Measurements from ENCODE around the gene KIAA2012.

Gene KIAA2012

GRCh38 chr2:202142540-202142939 lies 69.5 kb downstream of the KIAA2012 start:
- Histone ChIP-seq H3K79me2 (no peaks in the 10 kb centered on the region), H3K9me3 (ENCODE audit: control insufficient read depth, low read length) (no peaks in the 10 kb centered on the region), H3K27ac (no peak overlapping the region), H3K36me3 (ENCODE audit: control insufficient read depth, insufficient read depth, low read length) (no peaks in the 10 kb centered on the region), H3K4me3 (ENCODE audit: low read depth, low read length) (no peak overlapping the region), H3K4me1 (no peaks in the 10 kb centered on the region), H3K27me3 (ENCODE audit: control insufficient read depth, insufficient read depth, low read length) (no peaks in the 10 kb centered on the region), H3K9ac (no peak overlapping the region), H3K4me2 (ENCODE audit: low read length) (no peak overlapping the region), H2AFZ (no peak overlapping the region)
- TF ChIP-seq CTCF (IDR thresholded peaks at IDR 0.05): no peak

- Histone ChIP-seq H3K27ac (no peak overlapping the region), H3K4me3 (ENCODE audit: low read depth, low read length) (no peak overlapping the region), H3K79me2 (no peaks in the 10 kb centered on the region), H3K27me3 (ENCODE audit: control insufficient read depth, insufficient read depth, low read length) (no peaks in the 10 kb centered on the region), H3K4me1 (no peaks in the 10 kb centered on the region), H3K9me3 (ENCODE audit: control insufficient read depth, low read length) (no peaks in the 10 kb centered on the region), H3K4me2 (ENCODE audit: low read length) (no peak overlapping the region), H3K9ac (no peak overlapping the region), H3K36me3 (ENCODE audit: control insufficient read depth, insufficient read depth, low read length) (no peaks in the 10 kb centered on the region), H2AFZ (no peak overlapping the region)
- no peak for TF ChIP-seq CTCF (IDR thresholded peaks at IDR 0.05)
These were observed 74.7 kb downstream of the KIAA2012 start for GRCh38 chr2:202147775-202148174.

- Histone ChIP-seq H3K27ac (no peak overlapping the region), H3K9ac (no peak overlapping the region)
These were observed 75.6 kb downstream of the KIAA2012 start for GRCh38 chr2:202148515-202149154.

GRCh38 chr2:202149155-202149762 lies 76.2 kb downstream of the KIAA2012 start:
- no peaks in the 10 kb centered on the region for H3K36me3 ChIP-seq (ENCODE audit: control insufficient read depth, insufficient read depth, low read length)
- H3K9ac ChIP-seq: no peak overlapping the region

More at GRCh38 chr2:202148515-202149154, 75.6 kb downstream of the KIAA2012 start:
- Histone ChIP-seq H3K4me2 (ENCODE audit: low read length) (no peak overlapping the region), H3K4me3 (ENCODE audit: low read depth, low read length) (no peak overlapping the region), H3K4me1 (no peaks in the 10 kb centered on the region), H3K9me3 (ENCODE audit: control insufficient read depth, low read length) (no peaks in the 10 kb centered on the region), H3K79me2 (no peaks in the 10 kb centered on the region), H2AFZ (peak overlapping the region; percentile 74), H3K36me3 (ENCODE audit: control insufficient read depth, insufficient read depth, low read length) (no peaks in the 10 kb centered on the region), H3K27me3 (ENCODE audit: control insufficient read depth, insufficient read depth, low read length) (no peaks in the 10 kb centered on the region)
- TF ChIP-seq CTCF (IDR thresholded peaks at IDR 0.05): no peak

More at GRCh38 chr2:202149155-202149762, 76.2 kb downstream of the KIAA2012 start:
- Histone ChIP-seq H2AFZ (peak overlapping the region; percentile 74), H3K4me2 (ENCODE audit: low read length) (no peak overlapping the region), H3K9me3 (ENCODE audit: control insufficient read depth, low read length) (no peaks in the 10 kb centered on the region), H3K27me3 (ENCODE audit: control insufficient read depth, insufficient read depth, low read length) (no peaks in the 10 kb centered on the region), H3K4me3 (ENCODE audit: low read depth, low read length) (no peak overlapping the region), H3K4me1 (no peaks in the 10 kb centered on the region), H3K27ac (no peak overlapping the region), H3K79me2 (no peaks in the 10 kb centered on the region)
- TF ChIP-seq CTCF (IDR thresholded peaks at IDR 0.05): no peak
